CD4-positive, alpha-beta T cell treated with Interleukin-21 for 1 hour (primary cell): Measurements from ENCODE around the gene ZNF580.
A peak's percentile ranks its signal among the peaks of the same experiment; 100 is the strongest.

Experiments used
- DNase-seq: peaks from one replicate; pipeline ENCODE4 v3.0.0-alpha.2; 2020

Gene ZNF580

GRCh38 chr19:55606817-55607216, 34.0 kb upstream of the ZNF580 start:
- DNase-seq = no peak

DNA sequence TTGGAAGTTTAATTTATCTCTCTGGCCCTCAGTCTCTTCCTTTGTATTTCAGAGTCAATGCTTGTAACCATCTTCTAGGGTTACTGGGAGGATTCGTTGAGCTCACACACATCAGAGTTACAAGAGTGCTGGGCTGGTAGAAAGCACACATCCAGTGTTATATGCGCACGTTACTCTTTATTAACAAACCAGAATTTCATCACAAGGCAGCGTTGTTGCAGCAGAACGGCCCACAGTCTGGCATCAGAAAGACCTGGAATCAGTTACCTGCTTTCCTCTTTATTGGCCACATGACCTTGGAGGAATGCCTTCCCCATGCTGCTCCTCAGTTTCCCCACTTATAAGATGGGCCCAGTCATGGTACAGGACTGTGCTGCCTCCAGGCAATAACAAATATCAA, 31.5 kb upstream of the ZNF580 start:
- DNase-seq = no peak

- no peak for DNase-seq
These were observed 29.4 kb upstream of the ZNF580 start for GRCh38 chr19:55611300-55611982.

- DNase-seq = no peak
These were observed 28.7 kb upstream of the ZNF580 start for GRCh38 chr19:55611983-55612645.

DNA sequence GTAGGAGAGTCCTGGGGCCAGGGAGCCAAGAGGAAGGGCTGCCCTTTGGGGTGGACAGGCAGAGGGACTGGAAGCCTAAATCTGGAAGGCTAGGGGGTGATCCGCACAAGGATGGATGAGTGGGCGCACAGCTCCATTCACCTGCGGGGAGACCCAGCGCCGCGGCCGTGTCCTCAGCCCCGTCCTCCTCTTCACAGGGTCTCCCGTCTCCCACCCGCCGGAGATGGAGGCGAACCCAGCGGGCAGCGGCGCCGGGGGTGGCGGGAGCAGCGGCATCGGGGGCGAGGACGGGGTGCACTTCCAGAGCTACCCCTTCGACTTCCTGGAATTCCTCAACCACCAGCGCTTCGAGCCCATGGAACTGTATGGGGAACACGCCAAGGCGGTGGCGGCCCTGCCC, 27.4 kb upstream of the ZNF580 start:
- no peak for DNase-seq

GRCh38 chr19:55613930-55614710, 26.7 kb upstream of the ZNF580 start:
- no peak for DNase-seq

GRCh38 chr19:55614711-55615542, 25.9 kb upstream of the ZNF580 start:
- DNase-seq = no peak

- no peak for DNase-seq
These were observed 25.0 kb upstream of the ZNF580 start for GRCh38 chr19:55615543-55616394.

DNA sequence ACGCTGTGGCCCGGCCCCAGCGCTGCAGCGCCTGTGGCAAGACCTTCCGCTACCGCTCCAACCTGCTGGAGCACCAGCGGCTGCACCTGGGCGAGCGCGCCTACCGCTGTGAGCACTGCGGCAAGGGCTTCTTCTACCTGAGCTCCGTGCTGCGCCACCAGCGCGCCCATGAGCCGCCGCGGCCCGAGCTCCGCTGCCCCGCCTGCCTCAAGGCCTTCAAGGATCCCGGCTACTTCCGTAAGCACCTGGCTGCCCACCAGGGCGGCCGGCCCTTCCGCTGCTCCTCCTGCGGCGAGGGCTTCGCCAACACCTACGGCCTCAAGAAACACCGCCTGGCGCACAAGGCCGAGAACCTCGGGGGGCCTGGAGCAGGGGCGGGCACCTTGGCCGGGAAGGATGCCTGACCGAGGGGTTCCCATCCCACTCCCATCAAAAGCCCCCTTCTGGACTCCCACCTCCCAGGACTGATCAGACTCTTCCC, 24.4 kb upstream of the ZNF580 start:
- DNase-seq = no peak

GRCh38 chr19:55617426-55617825, 23.4 kb upstream of the ZNF580 start:
- DNase-seq = no peak

DNA sequence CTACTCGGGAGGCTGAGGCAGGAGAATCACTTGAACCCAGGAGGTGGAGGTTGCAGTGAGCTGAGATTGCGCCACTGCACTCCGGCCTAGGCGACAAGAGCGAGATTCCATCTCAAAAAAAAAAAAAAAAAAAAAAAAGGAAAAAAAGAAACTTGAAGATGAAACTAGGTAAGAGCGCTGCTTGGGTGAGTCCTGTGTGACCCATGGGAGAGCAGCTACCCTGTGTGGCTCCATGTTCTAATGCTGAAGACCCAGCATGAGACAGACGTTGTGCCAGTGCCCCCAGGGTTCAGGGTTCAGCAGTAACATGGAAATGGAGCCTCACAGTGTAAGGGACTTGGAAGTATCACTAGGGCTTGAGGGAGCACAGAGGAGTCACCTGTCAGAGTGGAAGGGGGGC, 22.4 kb upstream of the ZNF580 start:
- DNase-seq = no peak

DNA sequence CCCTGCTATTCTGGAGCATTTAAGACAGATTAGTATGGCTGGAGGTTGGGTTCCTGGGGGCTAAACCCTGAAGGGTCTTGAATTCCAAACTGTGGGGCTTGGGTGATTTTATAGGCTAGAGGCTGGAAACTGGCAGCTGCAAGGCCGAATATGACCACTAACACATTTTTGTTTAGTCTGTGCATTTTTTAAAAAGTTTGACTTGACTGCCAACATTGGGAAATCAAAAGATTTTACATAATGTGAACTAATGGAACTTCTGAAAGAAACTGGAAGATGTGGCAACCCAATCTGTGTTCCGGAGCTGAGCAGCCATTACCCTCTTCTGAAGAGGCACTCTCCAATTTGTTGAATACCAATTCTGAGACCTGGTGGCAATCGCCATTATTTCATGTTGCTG, 21.5 kb upstream of the ZNF580 start:
- DNase-seq = no peak

- peak; percentile 34 for DNase-seq
These were observed 20.2 kb upstream of the ZNF580 start for GRCh38 chr19:55620410-55621204.

DNA sequence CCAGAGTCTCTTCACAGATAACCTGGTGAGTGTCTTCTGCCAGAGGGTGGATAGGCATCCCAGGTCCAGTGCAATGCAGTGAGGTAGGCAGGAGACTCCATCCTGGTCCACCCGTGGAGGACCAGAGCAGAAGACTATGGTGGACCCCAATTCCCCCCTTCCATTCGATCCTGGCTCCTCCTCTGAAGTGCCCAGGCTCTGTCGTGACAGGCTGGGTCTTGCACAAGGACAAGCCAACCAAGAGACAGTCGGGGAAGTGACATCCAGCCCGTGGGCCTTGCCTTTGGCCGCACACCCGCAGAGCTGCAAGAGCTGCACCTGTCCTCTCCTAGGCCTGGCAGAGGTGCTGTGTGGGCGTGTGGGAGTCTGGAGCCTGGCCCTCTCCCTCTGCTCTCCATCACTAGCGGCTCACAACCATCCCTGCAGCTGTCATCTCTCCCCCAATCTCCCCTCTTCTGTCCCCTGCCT, 19.6 kb upstream of the ZNF580 start:
- DNase-seq = no peak

GRCh38 chr19:55621673-55622231, 19.1 kb upstream of the ZNF580 start:
- no peak for DNase-seq

- DNase-seq = no peak
These were observed 18.4 kb upstream of the ZNF580 start for GRCh38 chr19:55622242-55622969.

GRCh38 chr19:55623130-55623529, 17.7 kb upstream of the ZNF580 start:
- DNase-seq = no peak

- DNase-seq = no peak
These were observed 17.2 kb upstream of the ZNF580 start for GRCh38 chr19:55623561-55623960.

DNA sequence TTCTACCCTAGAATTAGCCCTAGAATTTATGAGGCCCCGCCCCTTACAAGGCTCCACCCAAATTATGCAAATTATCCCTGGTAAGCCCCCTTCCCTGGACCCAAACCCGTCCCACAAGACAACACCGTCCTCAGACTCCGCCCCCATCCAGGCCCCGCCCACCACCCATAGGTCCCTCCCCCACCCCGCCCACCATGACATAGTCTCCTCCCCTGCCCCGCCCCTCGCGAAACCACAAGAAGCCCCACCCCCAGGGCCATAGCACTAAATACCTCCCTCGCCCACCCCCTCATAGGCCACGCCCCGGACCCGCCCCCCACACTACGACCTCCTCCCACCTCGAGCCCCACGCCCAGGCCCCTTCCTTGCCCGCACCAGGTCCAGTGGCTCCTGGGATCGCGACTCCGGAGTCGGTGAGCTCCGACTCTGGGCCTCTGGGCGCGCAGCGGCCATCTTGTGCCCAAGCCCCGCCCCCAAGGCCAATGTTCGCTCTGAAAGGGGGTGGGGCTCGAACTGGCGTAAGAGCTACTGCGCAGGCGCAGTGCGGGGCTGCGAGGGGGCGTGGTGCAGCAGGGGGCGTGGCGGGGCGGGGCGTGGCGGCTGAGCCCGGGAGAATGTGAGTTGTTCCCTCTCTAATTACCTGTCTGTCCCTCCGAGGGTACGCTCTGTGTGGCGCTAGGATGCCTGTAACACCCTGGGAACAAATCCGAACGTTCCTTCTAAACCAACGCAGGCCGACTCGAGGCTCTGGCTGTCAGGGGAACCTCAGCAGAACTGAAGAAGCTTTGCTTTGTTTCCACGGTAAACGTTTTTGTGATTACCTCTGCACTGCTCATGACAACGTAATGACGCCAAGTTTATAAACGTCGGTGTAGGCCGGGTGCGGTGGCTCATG, 16.4 kb upstream of the ZNF580 start, which contains the start of gene ZNF784:
TSS of gene ZNF784 (minus strand) at position 458 of the 895 bp plus-strand sequence. CDS start at position 453, 5 bp downstream.
- peak; percentile 91 for DNase-seq
